NCI-H1092 treated with DMSO at 0.1 percent for 48 hours (cell line): ENCODE results near the gene PTPRM.

Experiments used
- DNase-seq: peaks from one replicate; lab custom pipeline; 2025; lab: John Stamatoyannopoulos, UW

PTPRM gene

DNA sequence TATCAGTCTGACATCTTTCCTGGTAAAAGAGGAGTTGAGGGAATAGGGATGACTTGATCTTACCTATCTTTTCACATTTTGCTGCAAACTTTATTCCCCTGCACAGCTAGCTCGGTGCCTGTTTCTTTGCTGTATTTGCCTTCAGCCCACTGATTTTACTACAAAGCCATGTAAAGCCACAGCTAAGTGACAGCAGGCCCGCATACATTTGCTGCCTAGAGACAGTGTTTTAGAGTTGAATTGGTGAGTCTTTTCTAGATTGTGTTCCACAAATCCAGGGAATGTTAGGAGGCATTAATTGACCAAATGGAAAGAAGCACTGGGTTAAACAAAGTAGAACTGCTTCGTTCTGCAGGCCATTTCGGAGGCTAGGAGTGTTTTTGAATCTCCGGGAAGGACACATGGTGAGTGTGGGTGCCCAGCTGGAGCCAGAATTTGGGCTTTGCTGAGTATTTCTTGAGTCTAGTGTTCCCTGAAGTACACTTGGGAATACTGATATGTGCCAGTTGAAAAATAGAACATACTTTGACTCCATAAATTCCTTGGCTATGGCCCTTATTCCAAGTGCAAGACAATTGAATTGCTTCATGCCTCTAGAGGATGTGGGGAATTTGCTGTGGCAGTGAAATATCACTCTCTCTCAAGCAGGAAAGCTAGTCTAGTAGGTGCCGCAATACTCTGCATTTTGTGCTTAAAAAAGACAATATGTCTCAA, 329.8 kb downstream of the PTPRM start:
- no peak for DNase-seq

GRCh38 chr18:7898181-7898580, 331.1 kb downstream of the PTPRM start:
- DNase-seq = no peak

DNA sequence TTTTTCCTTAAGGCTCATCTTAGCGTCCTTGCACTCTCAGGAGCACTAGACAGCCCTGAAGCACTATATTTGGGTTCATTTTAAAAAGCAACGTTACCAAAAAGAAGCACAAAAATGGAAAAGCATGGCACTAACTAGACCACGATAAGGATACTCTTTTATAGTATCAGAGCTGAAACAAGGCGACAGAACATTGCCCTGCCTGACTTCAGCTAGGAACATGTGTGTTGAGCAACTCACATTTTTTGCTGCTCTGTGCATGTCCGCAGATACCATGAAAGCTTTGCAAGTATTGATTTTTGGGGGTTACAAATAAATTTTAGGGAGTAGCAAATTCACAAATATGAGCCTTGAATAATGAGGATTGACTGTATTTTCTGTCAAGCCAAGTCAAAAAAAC, 332.0 kb downstream of the PTPRM start:
- DNase-seq = no peak

- DNase-seq = no peak
These were observed 333.0 kb downstream of the PTPRM start for GRCh38 chr18:7900091-7900490.

DNA sequence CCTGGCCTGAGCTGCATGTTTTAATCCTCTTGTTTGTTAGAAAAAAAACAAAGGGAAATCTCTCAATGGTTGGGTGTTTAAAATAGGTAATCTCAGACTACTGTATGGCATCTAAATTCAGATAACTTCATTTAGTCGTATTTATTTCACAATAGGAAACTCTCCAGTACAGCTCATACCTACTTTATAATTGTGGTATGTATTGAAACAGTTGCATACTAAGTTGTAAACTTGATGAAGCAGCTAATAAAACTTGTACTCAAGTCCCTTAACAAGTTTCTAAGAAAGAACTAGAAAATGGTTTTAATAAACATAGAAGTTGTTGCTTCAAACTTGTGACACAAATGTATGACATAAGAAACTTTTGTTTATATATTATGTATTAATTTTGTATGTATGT, 334.5 kb downstream of the PTPRM start:
- DNase-seq = no peak

DNA sequence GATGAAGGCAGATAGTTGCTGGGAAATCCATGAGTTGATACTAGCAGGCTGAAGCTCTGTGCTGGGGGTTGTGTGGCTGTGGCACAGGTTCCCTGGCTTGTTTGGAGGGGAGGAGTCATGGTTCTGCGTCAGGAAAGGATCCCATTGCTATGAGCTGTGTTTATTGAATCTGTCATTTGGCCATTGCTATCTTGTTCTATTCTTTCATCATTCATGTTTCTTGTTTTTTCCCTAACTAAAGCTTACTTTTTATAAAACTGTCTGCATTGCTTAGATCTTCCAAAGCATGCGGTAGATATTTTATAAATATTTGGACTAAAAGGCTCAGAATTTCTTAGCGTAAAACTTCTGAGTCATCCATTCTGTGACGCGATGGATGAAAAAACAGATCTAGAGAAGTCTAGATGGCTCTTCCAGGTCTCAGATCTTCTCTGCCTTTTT, 335.3 kb downstream of the PTPRM start:
- no peak for DNase-seq

DNA sequence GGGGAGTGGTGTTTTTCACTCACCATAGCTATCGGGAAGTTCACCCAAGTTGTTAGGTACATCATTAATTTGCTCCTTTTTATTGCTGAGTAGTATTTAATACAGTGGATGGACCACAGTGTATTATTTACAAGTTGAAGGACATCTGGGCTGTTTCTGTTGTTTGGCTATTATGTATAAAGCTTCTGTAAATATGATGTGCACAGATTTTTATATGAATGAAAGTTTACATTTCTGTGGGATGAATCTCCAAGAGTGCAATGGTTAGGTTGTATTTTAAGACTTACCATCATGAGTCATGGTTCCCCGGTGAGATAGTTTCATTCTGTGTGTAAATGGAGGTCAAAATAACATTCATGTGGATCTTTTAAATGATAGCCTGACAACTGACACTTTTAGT, 337.4 kb downstream of the PTPRM start:
- no peak for DNase-seq

DNA sequence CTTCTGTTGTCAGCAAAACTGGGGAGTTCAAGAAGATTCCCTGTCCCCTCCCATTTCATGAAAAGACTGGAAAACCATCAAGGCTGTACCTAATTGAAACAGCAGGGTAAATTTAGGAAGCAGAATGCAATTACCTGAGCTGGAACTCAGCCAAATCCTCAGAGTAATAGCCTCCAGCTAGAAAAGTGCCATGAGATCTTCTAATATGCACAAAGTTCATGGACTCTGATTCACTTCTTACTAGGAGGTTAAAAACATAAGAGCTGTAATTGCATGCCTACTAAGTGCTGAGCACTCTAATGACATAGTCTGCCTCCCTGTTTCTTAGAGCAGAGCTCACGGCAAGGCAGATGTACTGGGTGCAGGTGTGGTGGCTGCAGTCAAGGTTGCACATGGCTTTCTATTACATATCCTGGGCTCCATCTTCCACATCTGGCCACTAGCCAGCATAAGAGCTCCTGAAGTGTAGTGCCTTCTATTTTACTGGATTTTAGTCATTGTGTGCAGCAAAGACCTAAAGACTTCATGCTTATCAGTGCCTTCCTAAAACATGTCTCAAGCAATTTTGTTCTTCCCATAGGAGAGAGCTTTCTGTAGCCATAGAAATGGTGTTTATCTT, 341.7 kb downstream of the PTPRM start:
- peak; percentile 29 for DNase-seq

- no peak for DNase-seq
These were observed 347.9 kb downstream of the PTPRM start for GRCh38 chr18:7914834-7915670.

DNA sequence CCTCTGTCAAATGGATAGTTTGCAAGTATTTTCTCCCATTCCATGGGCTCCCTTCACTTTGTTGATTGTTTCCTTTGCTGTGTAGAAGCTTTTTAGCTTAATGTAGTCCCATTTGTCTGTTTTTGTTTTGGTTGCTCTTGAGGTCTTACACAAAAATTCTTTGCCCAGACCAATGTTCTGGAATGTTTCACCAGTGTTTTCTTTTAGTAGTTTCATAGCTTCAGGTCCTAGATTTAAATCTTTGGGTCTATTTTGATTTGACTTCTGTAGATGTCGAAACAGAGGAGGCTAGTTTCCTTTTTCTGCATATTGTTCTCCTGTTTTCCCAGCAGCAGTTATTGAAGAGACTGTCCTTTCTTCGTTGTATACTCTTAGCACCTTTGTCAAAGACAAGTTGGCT, 351.6 kb downstream of the PTPRM start:
- no peak for DNase-seq

DNA sequence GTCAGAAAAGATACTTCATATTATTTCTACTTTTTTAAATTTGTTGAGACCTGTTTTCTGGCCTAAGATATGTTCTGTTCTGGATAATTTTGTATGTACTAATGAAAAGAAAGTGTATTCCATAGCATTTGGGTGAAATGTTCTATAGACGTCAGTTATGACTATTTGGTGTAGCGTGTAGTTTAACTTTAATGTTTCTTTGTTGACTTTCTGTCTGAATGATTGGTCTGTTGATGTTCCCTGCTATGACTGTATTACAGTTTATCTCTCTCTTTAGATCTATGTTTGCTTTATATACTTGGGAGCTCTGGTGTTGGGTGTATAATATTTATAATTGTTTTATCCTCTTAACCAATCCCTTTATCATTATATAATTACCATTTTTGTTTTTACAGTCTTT, 352.4 kb downstream of the PTPRM start:
- no peak for DNase-seq

DNA sequence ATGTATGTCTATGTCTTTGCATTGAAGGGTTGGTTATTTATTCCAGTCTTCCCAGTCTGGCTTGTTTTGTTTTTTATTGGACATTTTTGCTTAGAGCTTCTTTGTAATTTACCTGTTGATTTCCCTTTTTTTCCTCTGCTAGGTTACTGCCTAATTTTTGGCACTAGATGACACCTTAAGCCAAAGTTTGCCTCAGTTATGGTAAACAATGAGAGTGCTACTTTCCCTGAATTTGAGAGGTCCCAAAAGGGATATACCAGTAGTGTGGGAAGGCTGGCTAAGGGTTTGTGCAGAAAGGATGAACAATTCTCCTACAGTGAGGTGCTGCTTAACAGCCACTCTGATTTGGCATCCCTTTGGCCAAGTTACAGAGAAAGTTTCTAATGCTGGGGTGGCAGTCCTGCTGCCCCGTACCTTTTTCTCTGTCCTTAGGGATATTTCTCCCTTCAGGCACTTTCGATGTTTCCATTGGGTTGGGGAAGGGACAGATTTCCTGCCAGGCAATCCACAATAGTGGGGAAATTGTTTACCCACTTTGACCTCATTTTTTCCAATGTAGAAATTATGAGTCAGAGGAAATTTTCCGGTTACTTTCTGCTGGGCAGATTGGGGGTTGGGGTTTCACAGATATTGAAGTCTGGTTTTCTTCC, 354.9 kb downstream of the PTPRM start:
- DNase-seq = no peak

GRCh38 chr18:7923105-7923504, 356.0 kb downstream of the PTPRM start:
- no peak for DNase-seq

DNA sequence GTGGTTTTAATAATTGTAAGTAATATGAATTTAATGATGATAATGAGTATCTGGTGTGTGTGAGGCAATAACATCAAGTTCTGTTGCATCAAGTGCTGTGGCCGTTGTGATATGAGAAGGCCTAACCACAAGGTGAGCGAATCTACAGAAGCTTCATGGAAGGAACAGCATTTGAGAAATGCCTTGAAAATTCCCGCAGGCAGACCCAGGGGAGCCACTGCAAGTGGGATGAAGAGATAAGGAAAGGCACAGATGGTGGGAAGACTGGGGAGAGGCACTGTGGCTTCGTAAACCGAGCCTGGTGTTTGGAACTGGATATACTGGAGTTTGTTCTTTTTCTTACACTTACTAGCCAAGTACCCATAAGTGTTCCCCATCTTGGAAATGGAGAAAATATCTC, 357.5 kb downstream of the PTPRM start:
- no peak for DNase-seq

GRCh38 chr18:7926526-7926925, 359.4 kb downstream of the PTPRM start:
- DNase-seq = peak; percentile 54

- no peak for DNase-seq
These were observed 360.0 kb downstream of the PTPRM start for GRCh38 chr18:7927119-7927518.

DNA sequence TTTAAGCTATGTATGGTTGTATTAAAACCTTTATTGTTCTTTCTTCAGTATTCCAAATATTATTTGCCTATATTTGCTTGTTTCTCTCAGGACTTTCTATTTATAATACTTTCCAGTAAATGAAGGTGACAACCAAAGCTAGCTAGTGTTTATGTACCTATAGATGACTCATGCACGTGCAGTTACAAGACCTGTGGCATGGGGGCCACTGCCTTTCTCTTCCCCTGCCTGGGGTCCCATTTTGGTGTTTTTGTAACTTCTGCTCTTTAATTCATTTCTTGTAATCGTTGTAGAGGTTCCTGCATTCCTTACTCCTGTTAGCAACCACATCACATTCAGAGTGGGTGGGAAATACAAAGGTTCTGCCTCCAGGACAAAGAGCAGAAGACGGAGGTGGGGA, 364.6 kb downstream of the PTPRM start:
- DNase-seq = peak; percentile 0

DNA sequence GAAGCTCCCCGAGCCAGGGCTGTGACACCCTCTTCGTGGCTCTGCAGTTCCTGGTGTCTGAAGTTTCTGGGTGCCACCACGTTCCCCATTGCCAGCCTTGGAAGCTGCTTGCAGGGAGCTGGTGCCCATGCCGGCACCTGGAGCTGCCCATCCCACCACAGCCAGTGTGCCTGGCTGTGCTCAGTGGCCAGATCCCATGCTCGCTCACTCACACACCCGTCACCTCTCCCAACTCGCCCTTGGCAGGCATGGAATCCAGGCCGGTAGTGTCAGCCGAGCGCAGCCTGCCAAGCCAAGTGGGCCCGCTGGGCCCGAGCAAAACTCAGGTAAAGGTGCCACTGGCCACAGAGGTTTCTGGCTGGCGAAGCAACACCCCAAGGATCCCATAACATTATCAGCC, 370.2 kb downstream of the PTPRM start:
- DNase-seq = no peak

DNA sequence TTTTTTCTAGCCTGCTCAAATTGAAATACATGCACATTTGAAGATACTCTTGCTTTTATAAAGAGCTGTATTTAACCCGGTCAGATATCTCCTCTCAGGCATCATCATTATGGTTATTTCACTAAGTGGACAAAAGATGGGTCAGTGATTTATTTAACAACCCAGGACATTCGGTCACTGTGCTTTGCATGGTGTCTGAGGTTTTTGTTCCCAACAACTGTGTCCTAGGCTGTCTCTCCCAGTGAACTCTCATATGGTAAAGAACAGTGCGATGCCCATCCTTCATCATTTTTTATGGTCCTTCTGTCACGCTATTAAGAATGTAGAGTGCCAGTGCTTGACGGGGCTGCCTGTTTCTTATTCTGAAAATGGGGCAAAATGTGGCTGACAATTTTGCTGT, 372.4 kb downstream of the PTPRM start:
- DNase-seq = no peak

DNA sequence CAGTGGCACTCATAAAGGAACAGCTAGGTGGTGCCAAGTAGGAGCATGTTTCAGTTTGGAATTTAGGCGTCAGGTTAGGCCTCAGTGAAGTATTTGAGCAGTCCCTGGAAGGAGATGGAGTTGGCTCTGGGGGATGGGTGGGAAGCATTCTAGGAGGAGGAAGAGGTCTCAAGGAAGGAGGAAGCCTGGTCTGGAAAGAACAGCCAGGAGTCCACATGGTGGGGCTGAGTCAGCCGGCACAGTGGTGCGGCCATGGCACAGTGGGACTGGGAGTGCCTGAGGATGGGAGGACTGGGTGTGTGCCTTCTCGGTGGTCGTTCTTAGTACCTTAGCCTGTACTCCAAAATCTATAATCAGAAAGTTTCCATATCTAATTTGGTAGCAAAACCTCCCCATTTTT, 373.3 kb downstream of the PTPRM start:
- no peak for DNase-seq

GRCh38 chr18:7940971-7941370, 373.9 kb downstream of the PTPRM start:
- DNase-seq = peak; percentile 13

DNA sequence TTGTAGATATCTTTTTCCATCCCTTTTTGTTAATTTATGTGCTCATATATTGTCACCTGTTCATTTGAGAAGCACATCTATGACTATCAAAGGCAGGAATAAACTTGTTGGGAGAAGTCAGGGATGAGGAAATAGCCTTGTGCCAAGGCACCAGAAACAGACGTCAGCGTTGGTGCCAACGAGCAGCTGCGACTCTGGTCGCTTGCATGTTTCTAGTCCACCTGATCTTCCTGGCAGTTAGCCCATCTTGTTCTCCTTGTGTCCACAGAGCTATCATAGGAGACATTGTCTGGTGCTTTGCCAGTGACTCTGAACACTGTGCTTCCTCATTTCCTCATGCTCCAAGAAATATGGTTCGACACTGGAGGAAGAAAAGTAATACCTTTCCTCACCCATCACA, 374.4 kb downstream of the PTPRM start:
- DNase-seq = peak; percentile 85

- no peak for DNase-seq
These were observed 378.8 kb downstream of the PTPRM start for GRCh38 chr18:7945882-7946281.
